Measurements from ENCODE around the gene EOLA2.
"Not testable (repeated sequence)": the region's sequence is repeated elsewhere in the genome, so short reads cannot be mapped to it uniquely, and the experiment has no call there.

Gene EOLA2

GRCh38 chrX:149932970-149933369 is 5.3 kb downstream of the EOLA2 start:
- DNase-seq (ENCODE audit: low read depth in 2 of 2), result not testable (repeated sequence)

GRCh38 chrX:149932150-149932549 is 6.1 kb downstream of the EOLA2 start:
- not testable (repeated sequence) for DNase-seq (ENCODE audit: low read depth in 2 of 2)

GRCh38 chrX:149931355-149931754 is 6.9 kb downstream of the EOLA2 start:
- not testable (repeated sequence) for DNase-seq (ENCODE audit: low read depth in 2 of 2)

GRCh38 chrX:149929400-149929799 is 8.9 kb downstream of the EOLA2 start, which contains the start of gene HSFX4:
HSFX4 (plus strand) TSS chrX:149929573; CDS start chrX:149929645, 72 bp downstream.
- not testable (repeated sequence) for DNase-seq (ENCODE audit: low read depth in 2 of 2)

GRCh38 chrX:149928635-149929034 is 9.7 kb downstream of the EOLA2 start:
- DNase-seq (ENCODE audit: low read depth in 2 of 2), result not testable (repeated sequence)

GRCh38 chrX:149927964-149928258 is 10.4 kb downstream of the EOLA2 start:
- DNase-seq (ENCODE audit: low read depth in 2 of 2), result not testable (repeated sequence)

GRCh38 chrX:149927245-149927963 is 10.9 kb downstream of the EOLA2 start:
- not testable (repeated sequence) for DNase-seq (ENCODE audit: low read depth in 2 of 2)

- not testable (repeated sequence) for DNase-seq (ENCODE audit: low read depth in 2 of 2)
These were observed 13.9 kb downstream of the EOLA2 start for GRCh38 chrX:149924434-149924833.

- not testable (repeated sequence) for DNase-seq (ENCODE audit: low read depth in 2 of 2)
These were observed 14.5 kb downstream of the EOLA2 start for GRCh38 chrX:149923836-149924235.

- DNase-seq (ENCODE audit: low read depth in 2 of 2), result no peak
These were observed 21.4 kb downstream of the EOLA2 start for GRCh38 chrX:149916745-149917392.

GRCh38 chrX:149910178-149910695 is 28.1 kb downstream of the EOLA2 start:
- no peak for DNase-seq (ENCODE audit: low read depth in 2 of 2)

GRCh38 chrX:149909324-149910177 is 28.7 kb downstream of the EOLA2 start:
- no peak for DNase-seq (ENCODE audit: low read depth in 2 of 2)

- DNase-seq (ENCODE audit: low read depth in 2 of 2), result no peak
These were observed 29.6 kb downstream of the EOLA2 start for GRCh38 chrX:149908727-149909126.

GRCh38 chrX:149908308-149908707 is 30.0 kb downstream of the EOLA2 start:
- no peak for DNase-seq (ENCODE audit: low read depth in 2 of 2)

GRCh38 chrX:149903889-149904748 is 34.2 kb downstream of the EOLA2 start:
- no peak for DNase-seq (ENCODE audit: low read depth in 2 of 2)

GRCh38 chrX:149898554-149898953 is 39.7 kb downstream of the EOLA2 start:
- DNase-seq (ENCODE audit: low read depth in 2 of 2), result no peak

GRCh38 chrX:149890828-149891227 is 47.5 kb downstream of the EOLA2 start:
- DNase-seq (ENCODE audit: low read depth in 2 of 2), result not testable (repeated sequence)
